Stimulated activated CD8-positive, alpha-beta memory T cell treated with anti-CD3 and anti-CD28 coated beads, Interleukin-12 subunit alpha, Interleukin-12 subunit beta, amount 100 ng/mL, for 4 hours (primary cell): ENCODE results near the gene NELFA.
"Not testable (repeated sequence)": the region's sequence is repeated elsewhere in the genome, so short reads cannot be mapped to it uniquely, and the experiment has no call there.

Source experiments
- DNase-seq: peaks from one replicate; pipeline ENCODE4 v3.0.0-alpha.2; 2020; ENCODE audit warnings: low read depth

The NELFA gene

DNA sequence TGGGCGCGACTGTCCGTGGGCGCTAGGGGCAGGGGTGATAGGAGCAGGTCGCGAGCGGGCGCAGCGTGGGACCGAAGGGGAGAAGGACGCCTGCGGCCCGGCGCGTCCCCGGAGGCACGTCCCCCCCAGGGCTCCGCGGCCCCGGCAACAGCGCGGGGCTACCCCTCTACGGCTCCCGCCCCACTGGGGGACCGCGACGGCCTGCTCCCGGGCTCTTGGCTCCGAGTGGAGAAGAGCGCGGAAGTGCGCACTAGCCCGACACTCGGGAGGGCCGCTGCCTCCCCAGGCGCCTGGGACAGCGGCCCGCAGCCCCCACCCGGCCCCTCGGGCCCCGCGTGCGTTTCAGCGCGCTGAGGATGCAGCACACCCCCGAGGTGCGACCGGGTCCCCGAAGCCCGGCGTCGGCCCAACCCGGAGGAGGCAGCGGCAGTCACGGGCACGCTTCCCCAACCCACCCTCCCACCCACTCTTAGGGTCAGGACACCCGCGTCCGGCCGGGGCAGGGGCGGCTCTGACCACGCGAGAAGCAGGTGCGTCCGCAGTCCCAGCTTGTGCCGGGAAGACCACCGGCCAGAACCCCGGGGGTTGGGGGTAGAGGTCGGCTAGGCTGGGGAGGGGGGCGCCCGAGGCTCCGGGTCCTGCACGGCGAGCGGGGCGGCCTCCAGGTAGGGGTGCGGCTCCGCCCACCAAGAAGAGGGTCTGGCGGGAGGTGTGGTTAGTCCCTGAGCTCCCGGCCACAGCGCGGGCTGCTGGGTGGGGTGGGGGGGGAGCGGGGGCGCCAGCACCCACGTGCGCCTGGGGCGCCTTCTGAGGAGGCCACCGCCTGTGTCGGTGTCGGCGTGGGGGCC is 31.8 kb upstream of the NELFA start:
- no peak for DNase-seq

- no peak for DNase-seq
These were observed 28.1 kb upstream of the NELFA start for GRCh38 chr4:2036866-2037265.

GRCh38 chr4:2036327-2036726 is 27.6 kb upstream of the NELFA start:
- DNase-seq = no peak

GRCh38 chr4:2031161-2031560 is 22.4 kb upstream of the NELFA start:
- not testable (repeated sequence) for DNase-seq

- DNase-seq = not testable (repeated sequence)
These were observed 18.3 kb upstream of the NELFA start for GRCh38 chr4:2027120-2027519.

- DNase-seq = no peak
These were observed 17.0 kb upstream of the NELFA start for GRCh38 chr4:2025817-2026216.

DNA sequence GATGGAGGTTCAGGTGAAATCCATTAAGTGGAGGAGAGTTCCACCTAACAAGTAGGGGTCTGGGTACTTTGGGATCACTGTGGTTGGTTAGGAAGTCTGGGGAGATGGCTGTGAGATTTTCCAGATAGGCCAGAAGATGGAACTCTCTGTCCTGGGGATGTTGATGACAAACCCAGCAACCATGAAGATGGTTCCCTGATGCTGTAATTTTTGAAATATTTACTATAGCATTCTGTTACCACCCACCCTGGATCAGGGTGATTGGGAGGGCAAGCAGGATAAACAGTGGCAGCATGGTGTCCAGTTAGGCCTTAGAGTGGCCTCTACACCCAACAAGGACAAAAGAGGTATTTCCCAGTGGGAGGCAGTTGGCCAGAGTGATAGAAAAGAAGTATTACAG is 15.9 kb upstream of the NELFA start:
- no peak for DNase-seq

- not testable (repeated sequence) for DNase-seq
These were observed 12.7 kb upstream of the NELFA start for GRCh38 chr4:2021358-2022018.

- DNase-seq = no peak
These were observed 6.2 kb upstream of the NELFA start for GRCh38 chr4:2015008-2015407.

DNA sequence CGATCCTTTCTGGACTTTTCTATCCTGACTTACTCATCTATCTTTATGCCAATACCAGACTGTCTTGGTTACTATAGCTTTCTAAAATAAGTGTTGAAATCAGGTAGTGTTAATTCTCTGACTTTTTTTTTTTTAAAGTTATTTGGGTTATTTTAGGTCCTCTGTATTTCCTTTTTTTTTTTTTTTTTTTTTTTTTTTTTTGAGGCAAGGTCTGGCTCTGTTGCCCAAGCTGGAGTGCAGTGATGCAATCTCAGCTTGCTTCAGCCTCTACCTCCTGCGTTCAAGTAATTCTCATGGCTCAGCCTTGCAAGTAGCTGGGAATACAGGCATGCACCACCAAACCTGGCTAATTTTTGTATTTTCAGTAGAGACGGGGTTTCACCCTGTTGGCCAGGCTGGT is 2.8 kb upstream of the NELFA start:
- no peak for DNase-seq

- DNase-seq = peak; percentile 15
These were observed 968 bp upstream of the NELFA start for GRCh38 chr4:2009651-2010233.

DNA sequence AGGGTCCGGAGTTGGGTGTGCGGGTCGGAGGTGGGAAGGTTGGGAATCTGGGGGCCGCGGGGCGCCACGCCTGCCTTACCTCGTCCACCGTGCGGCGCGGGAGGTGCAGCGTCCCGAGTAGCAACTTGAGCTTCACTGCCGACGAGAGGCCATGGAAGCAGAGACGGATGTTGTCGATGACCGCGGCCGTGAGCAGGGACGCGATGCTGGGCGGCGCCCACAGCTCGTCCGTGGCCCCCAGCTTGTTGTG is 178 bp downstream of the NELFA start:
- no peak for DNase-seq

- DNase-seq = no peak
These were observed 737 bp downstream of the NELFA start for GRCh38 chr4:2007804-2008670.

DNA sequence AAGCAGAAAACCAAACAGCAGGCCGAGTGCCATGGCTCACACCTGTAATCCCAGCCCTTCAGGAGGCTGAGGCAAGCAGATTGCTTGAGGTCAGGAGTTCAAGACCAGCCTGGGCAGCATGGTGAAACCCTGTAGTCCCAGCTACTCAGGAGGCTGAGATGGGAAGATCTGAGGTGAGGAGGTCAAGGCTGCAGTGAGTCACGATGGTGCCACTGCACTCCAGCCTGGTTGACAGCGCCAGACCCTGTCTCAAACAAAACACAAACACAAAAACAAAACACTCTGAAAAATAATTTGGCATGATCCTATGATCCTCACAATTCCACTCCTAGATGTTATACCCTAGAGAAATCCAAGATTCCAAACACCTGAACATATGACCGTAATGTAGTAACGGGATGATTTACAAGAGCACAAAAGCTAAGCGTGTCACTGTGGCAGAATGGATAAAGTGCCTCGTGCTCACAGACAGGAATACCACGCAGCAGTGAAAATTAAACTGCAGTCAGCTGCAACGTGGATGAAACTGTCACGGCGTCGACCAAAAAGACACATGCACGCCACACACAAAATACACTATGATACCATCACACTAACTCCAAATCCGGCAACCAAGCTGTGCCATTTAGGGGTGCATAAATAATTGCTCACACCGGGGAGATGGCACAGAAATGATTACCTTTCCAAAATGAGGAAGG is 1.7 kb downstream of the NELFA start:
- DNase-seq = no peak

- no peak for DNase-seq
These were observed 2.4 kb downstream of the NELFA start for GRCh38 chr4:2006367-2006766.

DNA sequence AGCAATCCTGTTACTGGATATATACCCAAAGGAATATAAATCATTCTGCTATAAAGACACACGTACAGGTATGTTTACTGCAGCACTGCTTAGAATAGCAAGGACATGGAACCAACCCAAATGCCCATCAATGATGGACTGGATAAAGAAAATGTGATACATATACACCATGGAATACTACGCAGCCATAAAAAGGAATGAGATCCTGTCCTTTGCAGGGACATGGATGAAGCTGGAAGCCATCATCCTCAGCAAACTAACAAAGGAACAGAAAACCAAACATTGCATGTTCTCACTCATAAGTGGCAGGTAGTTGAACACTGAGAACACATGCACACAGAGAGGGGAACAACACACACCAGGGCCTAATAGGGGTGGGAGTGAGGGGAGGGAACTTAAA is 5.4 kb downstream of the NELFA start:
- DNase-seq = not testable (repeated sequence)

GRCh38 chr4:1999308-1999707 is 9.5 kb downstream of the NELFA start:
- DNase-seq = not testable (repeated sequence)

GRCh38 chr4:1998296-1998695 is 10.5 kb downstream of the NELFA start:
- no peak for DNase-seq

DNA sequence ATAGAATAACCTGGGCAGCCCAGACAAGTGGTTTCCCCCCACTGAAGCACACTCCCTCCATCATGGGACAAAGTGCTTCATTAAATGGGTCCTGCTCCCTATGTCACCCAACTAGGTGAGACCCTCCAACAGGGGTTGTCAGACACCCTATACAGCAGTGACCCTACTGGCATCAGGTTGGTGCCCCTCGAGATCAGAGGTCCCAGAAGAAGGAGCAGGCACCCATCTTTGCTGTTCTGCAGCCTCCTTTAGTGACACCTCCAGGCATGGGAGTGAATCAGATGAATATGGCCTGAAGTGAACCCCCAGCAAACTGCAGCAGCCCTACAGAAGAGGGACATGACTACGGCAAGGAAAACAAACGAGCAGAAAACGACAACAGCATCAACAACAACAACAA is 11.1 kb downstream of the NELFA start:
- DNase-seq = no peak

DNA sequence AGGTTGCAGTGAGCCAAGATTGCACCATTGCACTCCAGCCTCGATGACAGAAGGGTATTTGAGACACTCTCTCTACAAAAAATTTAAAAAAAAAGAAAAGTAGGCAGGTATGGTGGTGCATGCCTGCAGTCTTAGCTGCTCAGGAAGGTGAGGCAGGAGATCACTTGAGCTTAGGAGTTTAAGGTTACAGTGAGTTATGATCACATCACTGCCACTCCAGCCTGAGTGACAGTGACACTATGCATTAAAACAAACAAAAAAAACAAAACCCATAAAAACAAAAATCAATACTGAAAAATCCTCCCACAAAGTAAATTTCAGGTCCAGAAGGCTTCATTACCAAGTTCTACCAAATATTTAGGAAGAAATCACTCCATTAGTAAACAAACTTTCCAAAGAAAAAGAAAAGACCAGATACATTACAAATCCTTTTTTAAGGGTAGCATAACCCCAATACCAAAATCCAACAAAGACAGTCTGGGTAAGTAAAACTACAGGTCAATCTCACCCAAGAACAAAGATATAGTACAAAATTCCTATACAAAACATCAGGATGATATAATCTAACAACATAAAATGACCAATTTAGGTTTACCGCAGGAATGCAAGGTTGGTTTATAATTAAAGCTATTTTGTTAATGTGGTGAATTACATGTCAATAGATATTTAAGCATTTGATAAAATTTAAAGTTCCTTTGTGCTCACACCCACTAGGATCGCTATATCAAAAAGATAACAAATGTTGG is 11.7 kb downstream of the NELFA start:
- no peak for DNase-seq

GRCh38 chr4:1994938-1995337 is 13.8 kb downstream of the NELFA start:
- no peak for DNase-seq
